GM19023 (cell line): ENCODE measurements around the gene MIDN.
A peak's percentile ranks its signal among the peaks of the same experiment; 100 is the strongest.

Experiments used
- ATAC-seq: cut with Tn5 transposase; IDR thresholded peaks from one replicate; pipeline ENCODE4 v1.9.1; 2021; ENCODE audit warnings: mild to moderate bottlenecking, moderate library complexity; ENCODE audit not compliant: unreplicated experiment

MIDN gene

GRCh38 chr19:1269065-1269477, 20.7 kb downstream of the MIDN start, which contains the start of gene CIRBP:
Gene CIRBP (plus strand): TSS chr19:1269332. CDS start chr19:1270934, 1,602 bp downstream.
- ATAC-seq = peak; percentile 57

GRCh38 chr19:1269478-1270212, 21.3 kb downstream of the MIDN start:
- peak; percentile 33 for ATAC-seq

GRCh38 chr19:1270213-1270853, 21.9 kb downstream of the MIDN start:
- ATAC-seq = no peak

GRCh38 chr19:1270854-1271527, 22.6 kb downstream of the MIDN start:
- ATAC-seq = no peak

GRCh38 chr19:1271528-1272422, 23.4 kb downstream of the MIDN start:
- ATAC-seq = no peak

- ATAC-seq = no peak
Measured at GRCh38 chr19:1272423-1273262, 24.3 kb downstream of the MIDN start.

- no peak for ATAC-seq
Measured at GRCh38 chr19:1273263-1274041, 25.1 kb downstream of the MIDN start.

GRCh38 chr19:1274081-1274851, 25.9 kb downstream of the MIDN start:
- ATAC-seq = no peak

- no peak for ATAC-seq
Measured at GRCh38 chr19:1274852-1275259, 26.5 kb downstream of the MIDN start.

- peak; percentile 74 for ATAC-seq
Measured at GRCh38 chr19:1275260-1275975, 27.0 kb downstream of the MIDN start, which contains the start of gene FAM174C. Gene FAM174C (plus strand): TSS chr19:1275530. CDS start chr19:1275550, 20 bp downstream.

- ATAC-seq = no peak
Measured at GRCh38 chr19:1275976-1276627, 27.7 kb downstream of the MIDN start.

- no peak for ATAC-seq
Measured at GRCh38 chr19:1276628-1277022, 28.2 kb downstream of the MIDN start.

GRCh38 chr19:1277061-1277460, 28.7 kb downstream of the MIDN start:
- ATAC-seq = no peak

- no peak for ATAC-seq
Measured at GRCh38 chr19:1278074-1278473, 29.7 kb downstream of the MIDN start.

GRCh38 chr19:1278713-1279660, 30.6 kb downstream of the MIDN start:
- no peak for ATAC-seq

GRCh38 chr19:1279782-1280341, 31.5 kb downstream of the MIDN start:
- no peak for ATAC-seq
